ENCODE results near the gene CLTRN.
"Not testable (repeated sequence)": the region's sequence is repeated elsewhere in the genome, so short reads cannot be mapped to it uniquely, and the experiment has no call there.

Gene CLTRN

GRCh38 chrX:15653961-15654360, 10.6 kb downstream of the CLTRN start:
- no peak for DNase-seq (ENCODE audit: low read depth in 2 of 2, low spot score in 1 of 2)

- DNase-seq (ENCODE audit: low read depth in 2 of 2, low spot score in 1 of 2): not testable (repeated sequence)
These were observed 17.1 kb downstream of the CLTRN start for GRCh38 chrX:15647510-15647909.

DNA sequence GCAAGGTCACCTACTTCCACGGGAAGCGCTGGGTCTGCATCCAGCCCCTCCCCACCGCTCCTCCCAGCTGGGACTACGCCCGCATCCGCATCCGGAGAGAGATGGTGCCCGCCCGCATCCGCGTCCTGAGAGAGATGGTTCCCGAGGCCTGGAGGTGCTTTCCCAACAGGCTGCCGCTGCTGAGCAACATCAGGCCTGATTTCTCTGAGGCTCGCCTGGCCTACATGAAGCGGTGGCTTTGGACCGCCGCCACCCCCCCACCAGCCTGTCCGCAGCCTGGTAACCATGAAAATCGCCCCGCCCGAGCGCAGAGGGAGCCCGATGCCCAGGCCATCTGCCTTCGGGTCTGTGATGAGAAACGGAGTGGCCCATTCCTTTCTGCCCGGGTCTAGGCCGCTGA, 18.1 kb downstream of the CLTRN start:
- DNase-seq (ENCODE audit: low read depth in 2 of 2, low spot score in 1 of 2): no peak

- no peak for DNase-seq (ENCODE audit: low read depth in 2 of 2, low spot score in 1 of 2)
These were observed 18.6 kb downstream of the CLTRN start for GRCh38 chrX:15646031-15646430.

GRCh38 chrX:15645266-15645665, 19.3 kb downstream of the CLTRN start:
- no peak for DNase-seq (ENCODE audit: low read depth in 2 of 2, low spot score in 1 of 2)

DNA sequence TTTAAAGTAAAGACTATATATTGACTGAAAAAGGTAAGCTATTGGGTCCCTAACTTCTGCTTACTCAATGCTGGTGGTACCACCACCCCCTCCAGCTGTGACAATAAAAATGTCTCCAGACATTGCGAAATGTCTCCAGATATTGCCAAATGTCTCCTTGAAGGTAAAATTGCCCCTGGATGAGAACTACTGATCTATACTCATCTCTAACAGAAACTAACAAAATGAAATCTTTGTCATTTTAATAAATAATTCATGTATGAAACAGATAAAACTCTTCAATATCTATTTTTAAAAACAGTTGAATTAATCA, 20.1 kb downstream of the CLTRN start:
- DNase-seq (ENCODE audit: low read depth in 2 of 2, low spot score in 1 of 2): no peak

DNA sequence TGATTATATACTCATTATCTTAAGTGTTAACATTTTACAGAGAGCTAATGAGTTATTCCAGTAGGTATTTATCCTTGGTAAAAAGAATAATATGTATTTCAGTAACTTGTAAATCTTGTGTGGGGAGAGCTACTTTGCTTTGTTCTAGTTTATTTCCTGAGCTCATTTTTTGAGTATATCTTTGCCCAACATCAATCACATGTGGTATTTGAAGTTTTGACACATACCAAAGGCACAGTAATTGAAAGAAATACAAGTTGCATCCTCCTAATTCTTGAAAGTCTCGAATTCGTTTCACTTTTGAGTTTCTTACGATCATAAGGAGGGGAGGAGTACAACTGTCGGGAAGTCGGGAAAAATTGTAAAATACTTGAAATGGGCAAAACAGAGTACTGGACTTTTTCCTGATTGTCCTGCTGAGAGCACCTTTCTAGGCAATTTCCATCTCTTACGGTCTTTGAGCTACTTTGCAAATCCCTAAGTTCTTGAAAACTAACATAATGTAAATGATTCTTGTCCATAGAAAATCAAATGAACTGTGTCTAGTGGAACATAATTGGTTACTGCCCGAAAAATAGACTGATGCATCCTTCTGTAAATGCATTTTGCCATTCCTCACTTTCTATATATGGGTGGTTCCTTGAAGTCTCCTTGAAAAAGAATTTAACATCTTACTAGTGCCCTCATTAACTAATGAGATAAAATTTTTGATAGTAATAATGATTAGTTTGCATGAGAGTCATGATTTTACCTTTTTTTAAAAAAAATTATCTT, 20.6 kb downstream of the CLTRN start:
- no peak for DNase-seq (ENCODE audit: low read depth in 2 of 2, low spot score in 1 of 2)

DNA sequence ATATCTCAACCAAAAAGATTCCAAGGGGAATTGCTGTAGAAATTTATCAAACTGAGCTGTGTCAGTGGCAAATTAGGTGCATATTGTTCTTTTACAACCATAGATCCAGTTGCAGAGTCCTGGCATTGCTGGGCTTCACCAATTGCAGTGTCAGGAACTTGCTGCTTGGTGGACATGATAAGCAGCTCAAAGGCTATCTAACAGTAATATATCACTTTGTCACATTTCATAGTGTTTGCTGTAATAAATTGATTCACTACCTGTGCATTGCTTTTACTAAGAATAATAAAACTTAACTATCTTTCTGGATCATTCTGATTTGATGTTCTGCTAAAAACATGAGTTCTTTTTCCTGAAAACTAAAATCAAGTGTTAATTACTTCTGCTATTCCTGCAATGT, 33.0 kb downstream of the CLTRN start:
- no peak for DNase-seq (ENCODE audit: low read depth in 2 of 2, low spot score in 1 of 2)

GRCh38 chrX:15623054-15623453, 41.6 kb downstream of the CLTRN start:
- DNase-seq (ENCODE audit: low read depth in 2 of 2, low spot score in 1 of 2): no peak

GRCh38 chrX:15619053-15619755, 45.4 kb downstream of the CLTRN start:
- no peak for DNase-seq (ENCODE audit: low read depth in 2 of 2, low spot score in 1 of 2)

- no peak for DNase-seq (ENCODE audit: low read depth in 2 of 2, low spot score in 1 of 2)
These were observed 47.5 kb downstream of the CLTRN start for GRCh38 chrX:15617111-15617510.

GRCh38 chrX:15616531-15616930, 48.1 kb downstream of the CLTRN start:
- DNase-seq (ENCODE audit: low read depth in 2 of 2, low spot score in 1 of 2): no peak

DNA sequence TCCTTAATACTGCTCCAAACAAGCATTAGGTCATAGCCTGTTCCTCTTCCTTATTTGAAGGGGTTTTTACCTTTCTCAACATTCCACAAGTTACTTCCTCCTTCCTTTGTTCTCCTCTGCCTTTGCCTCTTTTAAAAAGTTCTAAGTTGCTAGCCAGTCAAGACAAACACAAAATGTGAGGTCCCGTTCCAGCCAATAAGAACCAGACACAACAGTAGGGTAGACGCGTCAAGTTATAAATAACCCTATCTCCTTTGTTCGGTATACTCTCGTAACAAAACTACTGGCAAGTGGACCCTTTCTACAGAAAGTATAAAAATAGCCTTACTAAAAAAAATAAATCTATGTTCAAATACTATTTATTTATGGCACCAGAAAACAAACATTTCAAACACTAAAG, 57.5 kb downstream of the CLTRN start:
- no peak for DNase-seq (ENCODE audit: low read depth in 2 of 2, low spot score in 1 of 2)

- DNase-seq (ENCODE audit: low read depth in 2 of 2, low spot score in 1 of 2): no peak
These were observed 58.5 kb downstream of the CLTRN start for GRCh38 chrX:15606136-15606535.

DNA sequence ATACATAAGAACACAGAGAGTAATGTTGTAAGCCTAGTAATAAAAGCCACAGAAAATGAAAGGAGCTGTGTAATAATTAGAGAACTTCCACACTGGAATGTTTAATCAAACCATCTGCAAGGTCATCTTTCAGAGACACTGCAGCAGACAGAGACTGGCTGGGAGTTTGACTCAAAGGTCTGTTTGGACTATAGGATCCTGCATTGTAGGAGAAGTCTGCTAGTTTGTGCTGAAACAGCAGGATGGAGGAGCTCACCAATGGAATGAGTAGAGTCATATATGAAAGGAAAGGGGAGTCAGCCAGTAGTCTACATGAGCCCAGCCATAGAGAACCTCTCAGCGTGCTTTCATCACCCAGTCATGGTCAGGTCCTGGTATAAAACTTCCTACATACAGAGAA, 59.4 kb downstream of the CLTRN start:
- DNase-seq (ENCODE audit: low read depth in 2 of 2, low spot score in 1 of 2): no peak

- no peak for DNase-seq (ENCODE audit: low read depth in 2 of 2, low spot score in 1 of 2)
These were observed 61.8 kb downstream of the CLTRN start for GRCh38 chrX:15602761-15603160.

DNA sequence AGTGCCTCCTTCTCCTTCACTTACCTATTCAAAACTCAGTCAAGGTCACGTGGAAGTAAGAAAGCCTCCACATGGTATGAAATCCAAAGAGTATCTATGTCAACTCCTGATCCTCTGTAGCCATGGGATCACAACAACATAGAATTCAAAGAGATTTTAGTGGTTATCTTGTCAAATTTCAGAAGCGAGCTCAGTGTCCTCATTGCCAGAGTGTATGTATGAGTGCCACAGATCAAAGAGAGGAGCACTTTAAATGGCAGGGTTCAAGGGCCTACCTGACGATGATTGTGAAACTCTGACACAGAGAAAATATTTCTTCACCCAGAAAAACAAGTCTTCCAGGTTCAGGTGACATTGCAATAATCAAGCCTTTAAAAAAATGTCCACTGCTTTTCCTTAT, 62.7 kb downstream of the CLTRN start:
- DNase-seq (ENCODE audit: low read depth in 2 of 2, low spot score in 1 of 2): no peak

- no peak for DNase-seq (ENCODE audit: low read depth in 2 of 2, low spot score in 1 of 2)
These were observed 63.9 kb downstream of the CLTRN start, which contains the start of gene ACE2 for GRCh38 chrX:15600745-15601144. Gene ACE2, minus strand, starts transcription at chrX:15600960. Its CDS starts 49 bp downstream, at chrX:15600911.

- no peak for DNase-seq (ENCODE audit: low read depth in 2 of 2, low spot score in 1 of 2)
These were observed 64.6 kb downstream of the CLTRN start for GRCh38 chrX:15600049-15600448.

GRCh38 chrX:15599461-15599860, 65.1 kb downstream of the CLTRN start:
- no peak for DNase-seq (ENCODE audit: low read depth in 2 of 2, low spot score in 1 of 2)

DNA sequence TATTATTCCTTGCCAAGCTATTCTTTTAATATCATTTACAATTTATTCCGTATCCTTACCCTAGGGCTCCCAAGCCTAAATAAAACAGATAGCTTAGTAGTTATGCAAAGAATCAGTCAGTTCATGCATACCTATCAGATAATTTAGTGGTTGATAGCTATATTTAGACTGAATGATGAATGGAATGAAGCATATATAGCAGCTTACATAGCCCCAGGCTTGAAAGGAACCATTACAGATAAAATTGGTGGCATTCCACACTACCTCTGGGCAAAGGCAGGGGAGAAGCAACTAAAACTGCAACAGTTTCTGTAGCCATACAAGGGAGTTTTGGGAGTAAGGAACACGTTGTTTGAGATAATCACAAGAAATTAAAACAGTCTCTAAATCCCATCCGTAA, 66.6 kb downstream of the CLTRN start:
- DNase-seq (ENCODE audit: low read depth in 2 of 2, low spot score in 1 of 2): no peak

GRCh38 chrX:15594371-15594770, 70.2 kb downstream of the CLTRN start:
- DNase-seq (ENCODE audit: low read depth in 2 of 2, low spot score in 1 of 2): no peak

Measured in stimulated activated CD8-positive, alpha-beta memory T cell treated with anti-CD3 and anti-CD28 coated beads, Interleukin-4, amount 100 ng/mL, for 1 hour (primary cell).